UCSD-AML1 (cell line): ENCODE data around the gene ARPC1B.
"Not testable (repeated sequence)": the region's sequence is repeated elsewhere in the genome, so short reads cannot be mapped to it uniquely, and the experiment has no call there.

Experiments
- DNase-seq: peaks from one replicate; lab custom pipeline; 2025; ENCODE audit not compliant: unreplicated experiment; lab: John Stamatoyannopoulos, UW

The ARPC1B gene

DNA sequence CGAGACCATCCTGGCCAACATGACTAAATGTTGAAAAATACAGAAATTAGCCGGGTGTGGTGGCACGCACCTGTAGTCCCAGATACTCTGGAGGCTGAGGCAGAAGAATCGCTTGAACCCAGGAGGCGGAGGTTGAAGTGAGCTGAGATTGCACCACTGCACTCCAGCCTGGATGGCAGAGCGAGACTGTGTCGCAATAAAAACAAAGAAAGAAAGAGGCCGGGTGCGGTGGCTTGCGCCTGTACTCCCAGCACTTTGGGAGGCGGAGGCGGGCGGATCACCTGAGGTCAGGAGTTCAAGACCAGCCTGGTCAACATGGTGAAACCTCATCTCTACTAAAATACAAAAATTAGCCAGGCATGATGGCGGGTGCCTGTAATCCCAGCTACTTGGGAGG, 12.7 kb downstream of the ARPC1B start:
- DNase-seq, result not testable (repeated sequence)

DNA sequence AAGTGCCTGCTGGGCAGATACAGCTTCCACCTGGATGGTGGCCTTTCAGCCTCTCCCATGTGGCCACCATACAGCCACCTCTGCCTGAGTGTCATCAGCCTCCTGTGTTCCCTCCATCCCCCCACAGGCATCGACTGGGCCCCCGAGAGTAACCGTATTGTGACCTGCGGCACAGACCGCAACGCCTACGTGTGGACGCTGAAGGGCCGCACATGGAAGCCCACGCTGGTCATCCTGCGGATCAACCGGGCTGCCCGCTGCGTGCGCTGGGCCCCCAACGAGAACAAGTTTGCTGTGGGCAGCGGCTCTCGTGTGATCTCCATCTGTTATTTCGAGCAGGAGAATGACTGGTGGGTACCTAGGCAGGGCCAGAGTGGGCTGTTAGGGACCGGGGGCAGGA, 13.4 kb downstream of the ARPC1B start:
- DNase-seq, result no peak

DNA sequence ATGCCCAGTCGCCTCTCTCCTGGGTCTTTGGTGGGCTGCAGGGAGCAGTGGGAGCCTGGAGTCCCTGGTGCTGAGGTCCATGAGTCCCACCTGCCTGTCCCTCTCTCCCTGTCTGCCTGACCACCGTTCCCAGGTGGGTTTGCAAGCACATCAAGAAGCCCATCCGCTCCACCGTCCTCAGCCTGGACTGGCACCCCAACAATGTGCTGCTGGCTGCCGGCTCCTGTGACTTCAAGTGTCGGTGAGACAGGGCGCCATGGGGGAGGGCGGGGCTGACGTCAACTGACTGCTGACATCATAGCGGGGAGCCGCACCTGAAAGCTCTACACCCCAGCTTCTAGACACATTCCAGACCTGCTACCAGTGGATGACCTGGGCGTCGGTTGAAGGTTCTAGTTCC, 15.2 kb downstream of the ARPC1B start:
- DNase-seq, result no peak

DNA sequence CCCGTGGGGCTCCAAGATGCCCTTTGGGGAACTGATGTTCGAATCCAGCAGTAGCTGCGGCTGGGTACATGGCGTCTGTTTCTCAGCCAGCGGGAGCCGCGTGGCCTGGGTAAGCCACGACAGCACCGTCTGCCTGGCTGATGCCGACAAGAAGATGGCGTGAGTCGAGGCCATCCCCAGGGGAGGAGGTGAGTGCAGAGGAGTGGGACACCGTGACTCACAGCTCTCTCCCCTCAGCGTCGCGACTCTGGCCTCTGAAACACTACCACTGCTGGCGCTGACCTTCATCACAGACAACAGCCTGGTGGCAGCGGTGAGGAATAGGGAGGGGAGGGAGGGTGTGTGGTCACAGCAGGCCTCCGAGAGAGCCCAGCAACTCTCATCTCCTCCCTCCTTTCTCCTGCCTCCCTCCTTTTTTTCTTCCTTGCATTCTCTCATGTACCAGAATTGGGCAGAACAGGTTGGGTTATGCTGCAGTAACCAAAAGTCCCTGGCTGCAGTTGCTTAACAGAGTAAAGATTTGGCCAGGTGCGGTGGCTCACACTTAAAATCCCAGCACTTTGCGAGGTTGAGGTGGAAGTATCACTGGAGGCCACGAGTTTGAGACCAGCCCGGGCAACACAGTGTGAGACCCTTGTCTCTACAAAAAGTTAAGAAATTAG, 16.5 kb downstream of the ARPC1B start:
- DNase-seq, result no peak

DNA sequence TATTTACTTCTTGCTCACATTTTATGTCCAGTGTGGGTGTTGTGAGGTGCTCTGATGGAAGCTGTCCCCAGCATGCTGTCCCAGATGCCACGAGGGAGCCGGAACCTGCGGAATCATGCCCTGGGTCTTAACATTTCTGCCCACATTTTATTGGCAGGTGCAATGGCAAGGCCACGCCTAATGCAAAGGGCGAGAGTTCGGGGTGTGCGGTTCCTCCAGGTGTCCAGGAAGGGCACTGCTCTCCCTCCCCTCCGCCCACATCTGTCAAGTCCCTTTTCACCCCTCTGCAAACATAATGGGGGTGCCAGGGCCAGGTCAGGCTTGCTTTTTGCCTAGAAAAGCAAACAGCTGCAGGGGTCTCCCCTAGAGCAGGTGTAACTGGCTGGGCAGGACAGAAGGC, 17.5 kb downstream of the ARPC1B start:
- DNase-seq, result no peak

DNA sequence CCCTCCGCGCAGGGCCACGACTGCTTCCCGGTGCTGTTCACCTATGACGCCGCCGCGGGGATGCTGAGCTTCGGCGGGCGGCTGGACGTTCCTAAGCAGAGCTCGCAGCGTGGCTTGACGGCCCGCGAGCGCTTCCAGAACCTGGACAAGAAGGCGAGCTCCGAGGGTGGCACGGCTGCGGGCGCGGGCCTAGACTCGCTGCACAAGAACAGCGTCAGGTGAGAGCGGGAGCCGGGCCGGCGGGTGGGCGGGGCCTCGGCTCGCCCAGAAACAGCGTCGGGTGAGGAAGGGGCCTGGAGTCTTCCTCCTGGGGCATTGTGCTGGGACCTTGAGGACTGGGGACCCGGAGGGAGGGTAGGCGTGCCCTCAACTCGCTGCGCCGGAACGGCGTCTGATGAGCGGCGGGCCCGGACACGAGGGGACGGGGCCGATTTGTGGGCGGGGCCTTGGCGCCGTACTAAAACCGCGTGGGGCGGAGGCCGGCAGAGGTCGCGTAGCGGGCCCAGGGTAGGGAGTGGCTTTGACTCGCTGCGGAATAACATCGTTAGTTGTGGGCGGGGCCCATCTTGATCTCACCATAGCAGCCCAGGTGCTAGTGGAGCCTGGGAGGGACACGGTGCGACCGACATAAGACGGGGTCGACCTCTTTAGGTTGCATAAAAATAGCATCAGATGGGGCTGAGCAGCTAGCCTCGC, 18.3 kb downstream of the ARPC1B start:
- DNase-seq, result no peak

DNA sequence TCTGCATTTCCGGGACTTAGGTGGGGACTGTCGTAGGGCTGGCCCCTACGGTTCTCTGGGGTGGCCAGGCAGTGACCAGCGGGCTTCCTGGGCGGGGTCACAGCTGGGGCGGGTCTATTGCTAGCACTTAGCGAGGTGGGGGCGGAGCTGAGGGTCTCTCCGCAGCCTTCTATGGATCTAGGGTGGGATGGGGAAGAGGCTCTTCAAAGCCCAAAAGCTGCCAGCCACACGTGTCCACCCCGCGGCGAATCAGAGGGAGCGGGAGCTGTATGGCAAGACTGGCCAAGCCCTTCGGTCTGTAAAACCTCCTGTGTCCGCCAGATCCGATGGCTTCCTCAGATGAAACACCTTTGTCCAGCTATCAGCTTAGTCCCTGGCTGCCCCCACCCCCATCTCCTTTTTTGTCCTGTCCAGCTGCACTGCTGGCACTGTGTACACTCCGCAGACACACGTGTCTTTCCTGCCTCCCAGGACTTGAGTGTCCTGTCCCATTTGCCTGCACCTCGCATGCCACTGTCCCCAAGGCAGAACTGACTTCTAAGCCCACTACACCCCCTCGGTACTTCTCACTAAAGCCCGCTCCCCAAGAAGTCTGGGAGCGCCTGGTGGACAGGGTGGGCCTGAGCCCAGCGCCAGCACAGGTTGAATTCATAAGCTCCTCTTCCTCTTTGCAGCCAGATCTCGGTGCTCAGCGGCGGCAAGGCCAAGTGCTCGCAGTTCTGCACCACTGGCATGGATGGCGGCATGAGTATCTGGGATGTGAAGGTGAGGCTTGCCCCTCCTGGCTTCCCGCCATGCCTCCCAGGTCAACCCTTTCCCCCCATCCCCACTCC, 19.0 kb downstream of the ARPC1B start:
- DNase-seq, result no peak

DNA sequence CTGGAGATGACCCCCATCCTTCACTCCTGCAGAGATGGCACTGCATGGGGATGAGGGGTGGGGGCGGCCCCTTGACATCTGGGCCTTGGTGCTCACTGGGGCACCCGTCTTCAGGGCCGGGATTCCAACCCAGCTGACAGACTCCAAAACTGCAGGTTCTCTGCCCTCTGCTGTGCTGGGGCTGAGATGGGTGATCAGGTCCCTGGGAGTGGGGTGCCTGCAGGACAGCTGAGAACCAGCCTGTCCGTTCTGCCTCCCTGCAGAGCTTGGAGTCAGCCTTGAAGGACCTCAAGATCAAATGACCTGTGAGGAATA, 19.6 kb downstream of the ARPC1B start:
- no peak for DNase-seq

DNA sequence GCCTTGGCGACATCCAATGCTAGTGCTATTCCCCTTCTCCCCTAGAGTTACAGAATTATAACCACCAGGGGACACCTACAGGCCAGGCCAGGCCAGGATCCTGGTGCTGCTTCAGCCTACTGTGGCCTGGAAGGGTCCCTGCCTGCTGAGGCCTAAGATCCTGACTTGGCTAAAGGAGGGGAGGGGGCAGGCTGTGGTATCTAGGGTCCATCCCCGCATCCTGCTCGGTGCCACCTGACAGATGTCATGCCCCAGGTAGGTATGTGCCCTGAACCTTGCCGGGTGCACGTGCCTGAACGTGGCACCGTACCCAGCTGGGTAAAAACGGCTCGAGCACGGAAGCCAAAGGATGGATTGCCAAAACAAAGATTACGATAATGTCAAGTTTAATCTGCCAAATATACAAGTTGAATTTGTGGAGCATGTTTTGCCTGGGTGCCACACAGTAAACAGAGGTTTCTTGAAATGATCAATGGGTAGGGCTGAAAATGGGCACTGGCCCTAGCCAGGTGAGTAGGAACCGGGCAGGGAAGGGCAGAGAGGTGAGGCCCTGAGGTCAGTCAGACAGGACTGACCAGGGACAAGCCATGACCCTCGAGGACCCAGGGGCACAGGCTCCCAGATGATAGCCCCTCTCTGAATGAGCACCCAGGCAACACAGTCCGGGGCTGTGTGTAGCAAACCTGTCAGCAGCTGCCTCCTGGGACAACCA, 21.2 kb downstream of the ARPC1B start:
- no peak for DNase-seq

DNA sequence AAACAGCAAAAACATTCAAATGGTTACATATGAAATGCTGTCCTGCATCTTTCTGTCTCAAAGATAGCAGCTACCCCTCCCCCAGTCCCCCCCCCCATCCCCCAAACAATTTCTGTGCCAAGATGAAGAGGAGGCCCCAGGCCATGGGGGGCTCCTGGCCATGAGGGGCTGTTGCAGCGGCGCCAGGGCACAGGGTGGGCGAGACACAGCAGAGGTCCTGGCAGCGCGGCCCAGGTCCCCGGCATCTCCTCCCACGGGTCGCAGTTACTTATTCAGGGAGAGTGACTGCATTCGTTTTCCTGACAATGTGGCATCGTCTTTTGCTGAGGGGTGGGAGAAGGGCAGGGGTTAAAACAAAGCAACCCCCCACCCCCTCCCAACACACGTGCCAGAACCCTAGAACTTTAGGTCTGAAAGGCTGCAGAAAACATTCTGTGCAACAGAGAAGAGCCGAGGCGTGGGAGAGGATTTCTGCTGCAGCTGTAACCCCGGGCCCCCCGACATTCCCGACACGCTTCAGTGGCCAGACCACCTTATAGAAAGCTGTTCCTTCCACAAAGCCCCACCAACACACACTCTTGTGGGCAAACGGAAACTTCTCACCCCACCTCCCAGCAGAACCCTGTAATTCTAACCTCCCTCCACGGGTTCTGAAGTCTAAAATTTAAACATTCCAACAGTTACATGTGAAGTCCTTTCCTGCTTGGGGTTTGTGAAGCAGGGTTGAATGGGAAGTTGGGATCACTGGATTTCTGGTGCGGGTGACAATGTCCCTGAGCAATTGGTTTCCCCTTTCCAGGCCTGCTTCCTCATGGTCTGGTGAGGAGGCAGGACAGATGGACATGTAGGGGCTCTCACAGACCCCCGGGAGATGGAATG, 22.1 kb downstream of the ARPC1B start:
- DNase-seq, result no peak

DNA sequence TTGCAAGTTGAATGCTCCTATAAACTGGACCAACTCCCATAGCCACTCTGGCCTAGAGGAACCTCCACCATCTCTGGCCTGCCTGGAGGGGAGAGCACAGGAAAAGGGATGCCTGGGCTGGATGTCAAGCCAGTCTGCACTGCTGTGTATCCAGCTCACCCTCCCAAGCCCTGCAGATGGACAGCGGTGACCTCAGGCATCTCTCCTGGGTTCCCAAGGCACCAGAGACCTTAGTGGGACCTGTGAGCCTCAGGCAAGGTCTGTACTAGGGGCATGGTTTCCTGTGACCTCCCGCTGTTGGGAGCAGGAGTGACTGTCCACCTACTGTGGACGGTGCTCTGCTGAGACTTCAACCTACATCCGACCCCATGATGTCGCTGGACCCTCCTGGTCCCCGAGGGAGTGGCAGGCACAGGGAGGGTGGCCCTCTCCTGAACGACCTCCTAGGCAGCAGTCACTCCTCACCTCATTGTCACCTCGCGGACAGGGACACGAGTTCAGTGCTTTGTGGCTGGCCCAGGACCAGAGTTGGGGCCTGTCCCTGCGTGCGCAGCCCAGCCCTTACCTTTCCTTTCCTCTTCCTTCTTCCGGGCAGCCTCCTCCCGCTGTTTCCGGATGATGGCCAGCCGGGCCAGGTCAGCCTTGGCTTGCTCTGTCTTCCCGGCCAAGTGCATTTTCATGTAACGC, 22.9 kb downstream of the ARPC1B start:
- DNase-seq, result no peak

DNA sequence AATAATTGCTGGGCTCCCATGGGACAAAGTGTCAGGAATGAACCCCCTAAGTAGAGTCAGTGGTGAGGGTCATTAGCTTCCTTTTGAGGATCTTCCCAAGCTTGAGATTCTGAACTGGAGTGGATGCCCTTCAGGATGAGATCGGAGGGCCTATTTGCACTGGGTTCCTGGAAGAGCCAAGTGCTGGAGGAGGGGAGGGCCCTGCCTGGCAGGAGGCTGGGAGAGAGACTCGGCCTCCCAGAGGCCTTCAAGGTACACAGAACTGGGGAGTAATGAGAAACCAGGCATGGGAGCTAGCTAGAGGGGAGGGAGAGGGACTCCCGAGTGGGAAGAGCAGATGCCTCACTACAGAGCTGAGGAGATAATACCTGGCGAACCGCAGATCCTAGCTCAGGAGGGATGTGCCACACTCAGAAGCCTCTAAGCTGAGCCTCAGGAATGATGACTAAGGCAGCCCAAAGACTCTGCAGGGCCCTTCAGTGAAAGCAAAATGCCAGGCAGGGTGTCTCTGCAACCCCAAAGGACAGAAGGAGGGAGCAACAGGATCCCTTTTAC, 24.4 kb downstream of the ARPC1B start:
- no peak for DNase-seq

DNA sequence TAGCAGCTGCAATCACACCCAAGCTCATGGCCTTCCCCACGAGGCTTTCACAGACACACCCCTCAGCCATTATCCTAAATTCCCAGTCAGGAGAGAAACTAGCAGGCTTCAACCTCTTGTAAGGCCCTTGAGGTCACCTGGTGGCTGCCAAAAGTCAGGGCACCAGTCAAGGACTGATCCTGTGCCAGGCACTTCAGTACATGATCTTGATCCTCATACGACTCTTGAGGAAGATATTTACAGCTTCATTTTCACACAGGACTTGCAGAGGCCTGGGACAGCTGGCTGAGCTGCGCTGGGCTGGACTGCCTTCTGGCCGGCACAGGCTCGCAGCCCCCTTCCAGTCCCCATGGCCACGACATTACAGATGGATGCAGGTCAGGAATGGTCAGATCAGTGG, 25.1 kb downstream of the ARPC1B start:
- no peak for DNase-seq

DNA sequence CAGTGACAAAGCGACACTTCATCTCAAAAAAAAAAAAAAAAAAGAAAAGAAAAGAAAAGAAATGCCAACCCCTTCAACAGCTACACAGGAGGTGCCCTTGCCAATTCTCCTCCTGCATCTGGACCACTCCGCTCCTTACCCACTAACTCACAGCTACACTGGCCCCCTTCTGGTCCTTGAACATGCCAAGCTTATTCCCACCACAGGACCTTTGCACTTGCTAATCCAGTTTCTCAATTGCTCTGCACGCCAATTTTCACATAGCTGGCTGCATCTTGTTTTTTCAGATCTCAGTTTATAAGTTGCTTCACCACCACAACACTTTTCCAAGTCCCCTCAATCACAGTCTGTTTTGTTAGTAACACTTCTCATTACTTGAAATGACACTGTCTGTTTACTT, 28.3 kb downstream of the ARPC1B start:
- DNase-seq, result no peak

DNA sequence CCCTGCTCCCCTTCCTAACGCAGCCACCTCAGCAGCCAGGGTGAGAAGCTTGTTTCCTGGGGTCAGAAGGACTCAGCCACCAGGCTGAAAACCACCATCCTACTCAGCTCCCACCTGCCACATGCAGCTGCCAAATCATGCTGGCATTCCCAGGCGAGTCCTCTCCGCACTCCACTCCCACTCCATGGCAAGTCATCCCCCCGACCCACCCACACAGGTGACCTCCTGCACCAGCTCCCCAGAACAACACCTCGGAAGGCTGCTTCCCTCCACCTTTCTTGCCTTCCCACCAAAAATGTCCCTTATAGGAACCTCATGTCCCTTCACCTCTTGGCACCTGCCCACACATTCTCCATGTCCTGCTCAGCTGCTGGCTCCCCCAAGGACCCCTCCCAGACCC, 29.2 kb downstream of the ARPC1B start:
- no peak for DNase-seq

DNA sequence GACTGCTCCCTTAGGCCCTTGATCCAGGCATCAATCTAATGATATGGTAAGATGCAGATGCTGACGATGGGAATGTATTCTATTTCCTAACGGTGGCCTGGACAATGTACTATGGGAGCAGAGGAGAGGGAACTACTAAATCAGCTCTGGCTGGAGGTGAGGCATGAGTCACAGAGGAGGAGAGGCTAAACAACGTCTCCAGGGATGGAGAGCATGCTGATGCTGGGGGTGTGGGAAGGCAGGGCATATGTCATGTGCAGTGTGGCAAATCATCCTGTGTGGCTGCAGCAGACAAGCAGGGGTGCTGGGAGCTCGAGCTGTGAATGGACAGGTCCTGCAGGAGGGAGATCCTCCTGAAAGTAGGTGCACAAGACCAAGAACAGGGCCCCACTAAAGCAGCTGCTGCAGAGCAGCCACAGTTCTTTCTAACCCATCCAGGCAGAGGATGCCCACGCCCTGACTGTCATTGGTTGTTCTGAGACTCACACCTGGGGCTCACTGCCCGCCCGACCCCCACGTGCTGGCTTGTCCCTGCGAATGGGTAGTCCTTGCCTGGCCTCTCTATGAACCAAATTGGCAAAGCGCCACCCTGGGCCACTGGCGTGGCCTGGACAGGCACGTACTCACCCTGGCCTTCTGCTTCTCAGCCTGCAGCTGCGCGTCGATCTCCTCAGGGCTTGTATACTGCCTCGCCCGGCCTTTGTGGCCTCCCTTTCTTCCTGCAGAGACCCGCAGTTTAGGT, 29.9 kb downstream of the ARPC1B start:
- no peak for DNase-seq

DNA sequence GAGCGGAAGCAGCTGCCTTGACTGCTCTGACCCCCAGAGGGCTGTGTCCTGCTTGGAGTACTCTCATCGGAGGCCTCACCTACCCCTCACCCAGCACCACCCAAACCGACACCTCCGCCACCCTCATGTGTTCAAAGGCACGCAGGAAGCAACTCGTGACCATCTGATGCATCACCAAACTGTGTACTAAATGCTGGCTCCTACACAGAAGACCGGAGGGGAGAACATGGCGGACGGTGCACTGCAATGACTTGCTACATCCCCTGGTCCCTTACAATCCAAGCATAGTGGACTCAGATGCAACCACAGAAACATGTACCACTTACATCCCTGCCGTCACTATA, 30.4 kb downstream of the ARPC1B start:
- DNase-seq, result no peak

DNA sequence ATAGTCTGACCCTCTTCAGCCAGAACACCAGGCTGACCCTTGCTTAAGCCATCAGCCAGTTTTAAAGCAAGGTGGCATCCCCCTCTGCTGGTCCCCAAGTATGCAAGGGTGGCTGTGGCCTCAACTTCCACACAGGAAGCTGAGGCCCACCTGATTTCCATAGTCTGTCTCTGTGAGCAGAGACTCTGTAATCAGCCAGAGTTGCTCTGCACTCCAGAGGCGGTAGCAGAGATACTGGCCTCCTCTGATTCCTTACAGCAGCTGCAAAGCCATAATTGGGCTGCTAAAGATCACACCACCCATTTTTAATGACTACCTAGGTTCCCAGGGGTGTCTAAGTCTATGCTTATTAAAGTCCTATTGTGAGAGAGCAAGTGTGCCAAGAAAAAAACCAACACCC, 32.0 kb downstream of the ARPC1B start:
- no peak for DNase-seq

DNA sequence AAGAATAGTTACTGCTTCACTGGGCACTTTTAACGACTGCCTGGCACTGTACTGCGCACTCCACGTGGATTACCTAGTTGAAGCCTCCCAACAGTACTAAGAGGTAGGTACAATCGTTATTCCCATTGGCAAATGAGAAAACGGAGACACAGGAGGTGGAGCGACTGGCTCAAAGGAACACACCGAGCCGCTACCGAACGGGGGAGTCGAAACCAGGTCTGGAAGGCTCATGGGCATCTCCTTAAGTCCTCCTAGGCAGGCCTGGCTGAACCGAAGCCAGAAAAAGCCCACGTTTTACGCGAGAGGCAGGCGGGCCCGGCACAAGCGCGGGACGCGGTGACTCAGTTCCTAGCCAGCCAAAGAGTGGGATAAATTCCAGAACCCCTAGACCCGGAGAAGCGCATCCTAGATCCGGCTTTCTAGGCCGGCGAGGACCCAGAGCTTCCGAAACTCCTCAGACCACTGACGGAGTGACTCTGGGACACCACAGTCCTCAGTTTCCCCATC, 33.4 kb downstream of the ARPC1B start:
- peak; percentile 26 for DNase-seq
